GM12878 (cell line): ENCODE measurements around the gene ZCCHC17. TPM values are rescaled to one million over a fixed set of nuclear protein-coding genes. Genes with fewer than 3 reads are reported as not detected.

ENCODE experiments used
- ATAC-seq: fragments of 200-7000 bp; cut with Tn5 transposase; 3 replicates; pipeline ENCODE4 v1.9.1; 2020; ENCODE audit warnings: mild to moderate bottlenecking, moderate library complexity
- BruUV-seq: library from RNA; stranded (reverse); fragments of 400-500 nt; replicated peaks from 2 replicates; lab custom pipeline; 2021; lab: Mats Ljungman, UMichigan
- CTCF ChIA-PET: fragments of 300-600 bp; sonication (Branson Sonifier 250); formaldehyde crosslinking; extraction: SDS; loops from one replicate; lab custom pipeline; 2021; ENCODE audit warnings: inconsistent platforms; lab: Yijun Ruan, JAX
- POLR2A ChIA-PET: fragments of 350-600 bp; formaldehyde crosslinking; extraction: SDS; loops from one replicate; lab custom pipeline; 2021; ENCODE audit warnings: inconsistent platforms; lab: Charles Lee
- RAD21 ChIA-PET: fragments of 300-600 bp; sonication (Branson Sonifier 250); formaldehyde crosslinking; loops from one replicate; lab custom pipeline; 2023; ENCODE audit warnings: antibody characterized with exemption; ENCODE audit not compliant: unreplicated experiment; lab: Charles Lee
- SMC1A ChIA-PET: fragments of 300-600 bp; sonication (Branson Sonifier 250); formaldehyde crosslinking; loops from one replicate; lab custom pipeline; 2023; ENCODE audit not compliant: unreplicated experiment, uncharacterized antibody; lab: Charles Lee
- DNase-seq: peaks from one replicate; pipeline ENCODE4 v3.0.0-alpha.2; 2011; ENCODE audit warnings: low read depth, low spot score
- FAIRE-seq: peaks from 3 replicates; lab custom pipeline; 2011; peaks lifted over from hg19 to GRCh38; lab: Jason Lieb, UNC
- H2AFZ ChIP-seq: 2 replicates; pipeline ENCODE4 v1.6.0; 2011; ENCODE audit warnings: low read depth, low read length, control low read depth; ENCODE audit not compliant: control insufficient read depth
- H3K27ac ChIP-seq: 2 replicates; pipeline ENCODE4 v1.5.1; 2011; ENCODE audit warnings: control low read depth; ENCODE audit not compliant: control insufficient read depth, insufficient read depth
- H3K27me3 ChIP-seq, 2 experiments: replicated peaks in 1 of 2; 2 replicates each; pipeline versions ENCODE4 v1.6.0 to v1.6.1; 2011; ENCODE audit warnings: low read length in 1 of 2; ENCODE audit not compliant: control insufficient read depth in 2 of 2, insufficient read depth in 2 of 2
- H3K36me3 ChIP-seq, 2 experiments: 2 replicates each; pipeline ENCODE4 v1.5.1; 2011; ENCODE audit warnings: low read length in 1 of 2; ENCODE audit not compliant: control insufficient read depth in 2 of 2, insufficient read depth in 2 of 2
- H3K4me1 ChIP-seq: 2 replicates; pipeline ENCODE4 v1.6.1; 2011; ENCODE audit warnings: mild to moderate bottlenecking, low read length, moderate library complexity, mixed read lengths; ENCODE audit not compliant: control insufficient read depth, insufficient read depth
- H3K4me2 ChIP-seq: 2 replicates; pipeline ENCODE4 v1.6.0; 2011; ENCODE audit warnings: control low read depth; ENCODE audit not compliant: control insufficient read depth, insufficient read depth
- H3K4me3 ChIP-seq: fragments of 200-600 bp; sonication (generic); 2 replicates; pipeline ENCODE4 v1.5.1; 2016
- H3K79me2 ChIP-seq: 2 replicates; pipeline ENCODE4 v1.6.0; 2011; ENCODE audit warnings: low read length; ENCODE audit not compliant: control insufficient read depth, insufficient read depth
- H3K9ac ChIP-seq: 2 replicates; pipeline ENCODE4 v1.8.0; 2011; ENCODE audit warnings: low read length, control low read depth, mixed read lengths; ENCODE audit not compliant: control insufficient read depth, insufficient read depth
- H3K9me3 ChIP-seq: replicated peaks from 3 replicates; pipeline ENCODE4 v1.5.1; 2011; ENCODE audit warnings: mild to moderate bottlenecking, low read length; ENCODE audit not compliant: control insufficient read depth, insufficient read depth
- H4K20me1 ChIP-seq: 2 replicates; pipeline ENCODE4 v1.6.0; 2011; ENCODE audit not compliant: control insufficient read depth, insufficient read depth
- BACH1 ChIP-seq: fragments of 450-650 bp; IDR thresholded peaks from 2 replicates; pipeline ENCODE4 v1.6.1; 2017; ENCODE audit warnings: mild to moderate bottlenecking, borderline replicate concordance
- CHD2 ChIP-seq: IDR thresholded peaks from 2 replicates; pipeline ENCODE4 v1.6.1; 2011; ENCODE audit warnings: low read depth, low read length, improper control_type of control experiment, borderline replicate concordance
- DPF2 ChIP-seq: fragments of 450-650 bp; IDR thresholded peaks from 2 replicates; pipeline ENCODE4 v1.6.1; 2017; ENCODE audit warnings: mild to moderate bottlenecking
- JUNB ChIP-seq: IDR thresholded peaks from 2 replicates; pipeline ENCODE4 v1.6.1; 2016; ENCODE audit warnings: antibody characterized with exemption, mild to moderate bottlenecking
- MEF2A ChIP-seq: IDR thresholded peaks from 2 replicates; pipeline ENCODE4 v1.6.1; 2011; ENCODE audit warnings: low read depth, mild to moderate bottlenecking, low read length, moderate library complexity; ENCODE audit not compliant: insufficient read depth
- NR2C2 ChIP-seq: IDR thresholded peaks from 2 replicates; pipeline ENCODE4 v1.6.1; 2011; ENCODE audit warnings: borderline replicate concordance, low read depth; ENCODE audit not compliant: control insufficient read depth, insufficient read length
- RELA ChIP-seq: fragments of 450-650 bp; IDR thresholded peaks from 2 replicates; pipeline ENCODE4 v1.8.0; 2014; ENCODE audit warnings: borderline replicate concordance; ENCODE audit not compliant: partially characterized antibody
- RELB ChIP-seq: fragments of 450-650 bp; IDR thresholded peaks from 2 replicates; pipeline ENCODE4 v1.6.1; 2017; ENCODE audit warnings: low read depth, mild to moderate bottlenecking, moderate library complexity
- REST ChIP-seq: IDR thresholded peaks from 2 replicates; pipeline ENCODE4 v1.6.1; 2012; ENCODE audit warnings: mild to moderate bottlenecking, low read depth, low read length
- SRF ChIP-seq, 2 experiments: IDR thresholded peaks; 2 replicates each; pipeline ENCODE4 v1.6.1; 2011; ENCODE audit warnings: low read depth in 2 of 2, low read length in 2 of 2, mild to moderate bottlenecking in 1 of 2, moderate library complexity in 1 of 2
- SUPT20H ChIP-seq: IDR thresholded peaks from 2 replicates; pipeline ENCODE4 v1.6.1; 2011; ENCODE audit warnings: low read depth, mild to moderate bottlenecking, low read length, moderate library complexity, borderline replicate concordance; ENCODE audit not compliant: control insufficient read depth
- ZNF687 ChIP-seq: fragments of 450-650 bp; IDR thresholded peaks from 2 replicates; pipeline ENCODE4 v1.6.1; 2017; ENCODE audit warnings: mild to moderate bottlenecking, moderate library complexity
- WGBS: methylation state at CpG from one replicate; pipeline ENCODE4 v1.1.6; 2016; ENCODE audit warnings: low lambda C conversion rate; ENCODE audit not compliant: insufficient replicate concordance, insufficient coverage; ENCODE audit errors: missing lambda C conversion rate; 5-methylcytosine and 5-hydroxymethylcytosine counted together
- in situ Hi-C: fragments of 300-500 bp; cut with MboI; formaldehyde crosslinking; loops from 9 replicates; pipeline ENCODE4 v1.14.3; 2018; ENCODE audit warnings: mixed read lengths
- intact Hi-C: fragments of 100-400 bp; cut with micrococcal nuclease; formaldehyde crosslinking; loops from one replicate; pipeline ENCODE4 v1.14.2; 2022; ENCODE audit not compliant: unreplicated experiment
- polyA plus RNA-seq, 11 experiments: library from polyadenylated mRNA; depleted of rRNA in 4 of 11; unstranded in 6 of 11; stranded (reverse) in 5 of 11; fragments of >200 nt; fragmentation: Nextera tagmentation in 4 of 11; fragmentation: Illumina TruSeq in 1 of 11; extraction: Ambion mirVana in 4 of 11; extraction: Trizol in 1 of 11; gene quantifications; 1 replicate in 1 of 11; 2 replicates in 10 of 11; pipeline versions ENCODE4 v1.2.1 to v1.2.3, GENCODE V29; 2011 to 2016; ENCODE audit warnings: inconsistent platforms in 2 of 11, missing spikeins in 2 of 11, low read depth in 1 of 11
- total RNA-seq, 4 experiments: library from RNA; depleted of rRNA in 3 of 4; stranded (reverse); fragments of >200 nt in 3 of 4; fragmentation: Illumina TruSeq in 1 of 4; extraction: Trizol in 1 of 4; gene quantifications; 2 replicates each; pipeline versions ENCODE4 v1.2.1 to v1.2.3, GENCODE V29; 2013 to 2021
- TF ChIP-seq, protein P1 (sequence below): IDR thresholded peaks from 2 replicates; pipeline ENCODE4 v1.6.1; 2012; ENCODE audit warnings: low read depth, low read length, improper control_type of control experiment

ZCCHC17 gene
- total and polyA plus RNA-seq, 10 of the 15 experiments (the other 5 are each of a cell fraction or from before 2014, with no cell fraction given), result 22.3 to 86.3 (median 47.0) TPM

GRCh38 chr1:31299365-31299764, 2.5 kb downstream of the ZCCHC17 start:
- RAD21 ChIA-PET, result no interaction called here
- H3K36me3 ChIP-seq, result no peaks in the 10 kb centered on the region
- intact Hi-C loops, result loop anchor here (5.0 kb wide), 1 partner anchor 248 kb away; no protein-coding TSS in a partner anchor
- DNase-seq (no peak), FAIRE-seq (no peak), ATAC-seq (no peak)
- in situ Hi-C loops, result no loop called here
- SMC1A ChIA-PET, result no interaction called here
- no peak for TF ChIP-seq CHD2
- TF ChIP-seq, protein P1, sequence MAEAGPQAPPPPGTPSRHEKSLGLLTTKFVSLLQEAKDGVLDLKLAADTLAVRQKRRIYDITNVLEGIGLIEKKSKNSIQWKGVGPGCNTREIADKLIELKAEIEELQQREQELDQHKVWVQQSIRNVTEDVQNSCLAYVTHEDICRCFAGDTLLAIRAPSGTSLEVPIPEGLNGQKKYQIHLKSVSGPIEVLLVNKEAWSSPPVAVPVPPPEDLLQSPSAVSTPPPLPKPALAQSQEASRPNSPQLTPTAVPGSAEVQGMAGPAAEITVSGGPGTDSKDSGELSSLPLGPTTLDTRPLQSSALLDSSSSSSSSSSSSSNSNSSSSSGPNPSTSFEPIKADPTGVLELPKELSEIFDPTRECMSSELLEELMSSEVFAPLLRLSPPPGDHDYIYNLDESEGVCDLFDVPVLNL, result no peak
- no peak for TF ChIP-seq NR2C2
- no peak for TF ChIP-seq SRF (IDR thresholded peaks at IDR 0.05; ENCODE audit: low read depth in 2 of 2, low read length in 2 of 2)
- no peak for TF ChIP-seq ZNF687
- TF ChIP-seq BACH1, result no peak
- no peak for TF ChIP-seq RELA
- TF ChIP-seq SUPT20H, result no peak
- no peak for TF ChIP-seq JUNB
- no peak for TF ChIP-seq MEF2A
- no peak for TF ChIP-seq DPF2
- TF ChIP-seq REST, result no peak
- TF ChIP-seq RELB, result no peak
- H3K4me3 ChIP-seq, result no peak overlapping the region
- no peaks in the 10 kb centered on the region for H4K20me1 ChIP-seq
- no TSS peak for BruUV-seq
- H3K9me3 ChIP-seq, result no peaks in the 10 kb centered on the region
- CTCF ChIA-PET, result no interaction called here
- no peaks in the 10 kb centered on the region for H3K27me3 ChIP-seq
- no peak overlapping the region for H3K4me2 ChIP-seq
- POLR2A ChIA-PET, result no interaction called here
- no peak overlapping the region for H3K9ac ChIP-seq
- H2AFZ ChIP-seq, result no peak overlapping the region
- H3K4me1 ChIP-seq, result no peaks in the 10 kb centered on the region
- H3K27ac ChIP-seq, result no peak overlapping the region
- H3K79me2 ChIP-seq, result peaks cover 45% of the 10 kb centered on the region
- 100% methylated on average over 1 of the region's 1 CpG for WGBS
